Upper lobe of left lung (tissue), 6 donors: Measurements from ENCODE around the gene SQSTM1. TPM values are rescaled to one million over a fixed set of nuclear protein-coding genes. Genes with fewer than 3 reads are reported as not detected.
A peak's percentile ranks its signal among the peaks of the same experiment; 100 is the strongest.

Experiments
- ATAC-seq, 2 donors: fragments of 200-7000 bp; cut with Tn5 transposase; one replicate each; pipeline ENCODE4 v1.9.1; 2022; ENCODE audit warnings: mild to moderate bottlenecking in 2 of 2, moderate library complexity in 2 of 2; ENCODE audit not compliant: low FRiP score in 2 of 2
- DNase-seq, 2 donors: peaks; one replicate each; pipeline ENCODE4 v3.0.0-alpha.2; 2019 to 2020
- H3K27ac ChIP-seq, 4 donors: fragments of 200-600 bp; sonication (generic); one replicate each; pipeline ENCODE4 v1.5.1; 2016 to 2019
- H3K27me3 ChIP-seq, 4 donors: fragments of 200-600 bp; sonication (generic); one replicate each; pipeline ENCODE4 v1.5.1; 2017 to 2019
- H3K36me3 ChIP-seq, 4 donors: fragments of 200-600 bp; sonication (generic); one replicate each; pipeline ENCODE4 v1.5.1; 2016 to 2019
- H3K4me1 ChIP-seq, 4 donors: fragments of 200-600 bp; sonication (generic); one replicate each; pipeline ENCODE4 v1.5.1; 2018 to 2019
- H3K4me3 ChIP-seq, 4 donors: fragments of 200-600 bp; sonication (generic); one replicate each; pipeline ENCODE4 v1.5.1; 2017 to 2019; ENCODE audit warnings: mild to moderate bottlenecking in 2 of 4, moderate library complexity in 1 of 4
- H3K9me3 ChIP-seq, 4 donors: fragments of 200-600 bp; sonication (generic); one replicate each; pipeline ENCODE4 v1.5.1; 2018 to 2019
- EP300 ChIP-seq, 4 donors: sonication (generic); formaldehyde crosslinking; IDR thresholded peaks; one replicate each; pipeline ENCODE4 v1.5.1; 2017; ENCODE audit warnings: antibody characterized with exemption in 4 of 4, control low read depth in 2 of 4
- POLR2A ChIP-seq, 4 donors: fragments of 450-650 bp; IDR thresholded peaks; one replicate each; pipeline ENCODE4 v1.5.1; 2016 to 2017; ENCODE audit warnings: antibody characterized with exemption in 4 of 4, mild to moderate bottlenecking in 2 of 4
- POLR2AphosphoS5 ChIP-seq, 2 donors: sonication (generic); formaldehyde crosslinking; IDR thresholded peaks; one replicate each; pipeline ENCODE4 v1.5.1; 2017; ENCODE audit warnings: antibody characterized with exemption in 2 of 2
- WGBS, 2 donors: methylation state at CpG; one replicate each; pipeline ENCODE4 v1.1.5; 2017 to 2018; 5-methylcytosine and 5-hydroxymethylcytosine counted together
- total RNA-seq, 6 donors: library from RNA; depleted of rRNA in 4 of 6; stranded (reverse); fragments of >200 nt in 4 of 6; gene quantifications; one replicate each; pipeline versions ENCODE4 v1.1.0 to v1.2.1, GENCODE V29; 2016 to 2021
- TF ChIP-seq, protein P1 (sequence below), 6 experiments: fragments of 450-650 bp in 4 of 6; fragments of 200-600 bp in 2 of 6; sonication (generic) in 2 of 6; IDR thresholded peaks; one replicate each; pipeline ENCODE4 v1.5.1; 2016 to 2019; ENCODE audit warnings: antibody characterized with exemption in 6 of 6
- donor health status: DM: no; HTN: no; CAD: no; lungs with moderate emphysema.
- donor health status: DM: no; HTN: yes; CAD: no; lungs with severe emphysema.

SQSTM1 gene
- total RNA-seq, 6 donors from 2014 or later, result 390 to 666 (median 574) TPM

DNA sequence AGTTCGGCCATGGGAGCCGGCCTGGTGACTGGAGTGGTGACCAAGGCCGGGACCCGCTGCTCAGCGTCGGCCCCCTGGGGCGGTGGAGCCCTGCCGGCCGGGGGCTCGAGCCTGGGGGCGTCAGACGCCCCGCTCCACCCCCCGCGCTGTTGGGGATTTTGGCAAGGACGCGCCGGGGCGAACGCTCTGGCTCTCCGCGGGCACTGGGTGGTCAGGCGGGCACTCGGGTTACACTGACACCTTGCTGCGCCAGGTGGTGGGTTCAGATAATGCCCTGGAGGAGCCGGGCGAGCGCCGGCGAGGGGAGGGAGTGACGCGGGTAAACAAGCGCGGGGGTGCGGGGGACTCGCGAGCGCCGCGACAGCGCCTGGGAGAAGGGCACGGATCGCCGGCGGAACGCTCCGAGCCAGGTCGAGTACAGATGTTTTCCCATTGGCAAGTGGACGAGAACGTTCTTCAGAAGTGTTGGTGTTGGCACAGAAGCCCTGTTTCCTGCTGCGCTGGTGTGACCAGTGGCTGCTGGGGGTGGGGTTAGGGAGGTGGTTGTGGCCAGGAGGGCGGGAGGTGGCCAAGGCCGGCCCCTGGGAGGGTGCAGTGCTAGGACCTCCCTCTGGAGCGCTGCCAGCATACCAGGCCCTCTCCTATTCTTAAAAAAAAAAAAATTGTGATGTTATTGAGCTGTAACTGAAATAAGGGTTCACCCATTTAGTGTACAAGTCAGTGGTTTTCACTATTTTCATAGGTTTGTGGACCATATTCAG lies 773 bp downstream of the SQSTM1 start:
- H3K9me3 ChIP-seq, result no peaks in the 10 kb centered on the region
- TF ChIP-seq POLR2AphosphoS5 (IDR thresholded peaks at IDR 0.05) (peak; percentile 95 to 99), EP300 (IDR thresholded peaks at IDR 0.05) (peak in 1 of 4 donors; percentile 71), POLR2A (IDR thresholded peaks at IDR 0.05) (peak in 3 of 4 donors; percentile 78 to 93 (median 88))
- TF ChIP-seq, protein P1, sequence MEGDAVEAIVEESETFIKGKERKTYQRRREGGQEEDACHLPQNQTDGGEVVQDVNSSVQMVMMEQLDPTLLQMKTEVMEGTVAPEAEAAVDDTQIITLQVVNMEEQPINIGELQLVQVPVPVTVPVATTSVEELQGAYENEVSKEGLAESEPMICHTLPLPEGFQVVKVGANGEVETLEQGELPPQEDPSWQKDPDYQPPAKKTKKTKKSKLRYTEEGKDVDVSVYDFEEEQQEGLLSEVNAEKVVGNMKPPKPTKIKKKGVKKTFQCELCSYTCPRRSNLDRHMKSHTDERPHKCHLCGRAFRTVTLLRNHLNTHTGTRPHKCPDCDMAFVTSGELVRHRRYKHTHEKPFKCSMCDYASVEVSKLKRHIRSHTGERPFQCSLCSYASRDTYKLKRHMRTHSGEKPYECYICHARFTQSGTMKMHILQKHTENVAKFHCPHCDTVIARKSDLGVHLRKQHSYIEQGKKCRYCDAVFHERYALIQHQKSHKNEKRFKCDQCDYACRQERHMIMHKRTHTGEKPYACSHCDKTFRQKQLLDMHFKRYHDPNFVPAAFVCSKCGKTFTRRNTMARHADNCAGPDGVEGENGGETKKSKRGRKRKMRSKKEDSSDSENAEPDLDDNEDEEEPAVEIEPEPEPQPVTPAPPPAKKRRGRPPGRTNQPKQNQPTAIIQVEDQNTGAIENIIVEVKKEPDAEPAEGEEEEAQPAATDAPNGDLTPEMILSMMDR (IDR thresholded peaks at IDR 0.05), result peak in 2 of 6 experiments; percentile 30 to 47
- H3K4me3 ChIP-seq, result peak overlapping the region; percentile 66 to 99 (median 86)
- WGBS, 2 donors, result 0 to 2% methylated on average over 3 to 20 of the region's 54 CpGs
- peaks cover 58 to 79% (median 69%) of the 10 kb centered on the region in 4 donors for H3K4me1 ChIP-seq
- no peaks in the 10 kb centered on the region for H3K27me3 ChIP-seq
- DNase-seq, result peak; percentile 96 to 98
- peak overlapping the region; percentile 98 to 100 (median 99) for H3K27ac ChIP-seq
- H3K36me3 ChIP-seq, result peaks cover 30 to 47% (median 37%) of the 10 kb centered on the region in 4 donors
- ATAC-seq, result peak; percentile 87 to 90

DNA sequence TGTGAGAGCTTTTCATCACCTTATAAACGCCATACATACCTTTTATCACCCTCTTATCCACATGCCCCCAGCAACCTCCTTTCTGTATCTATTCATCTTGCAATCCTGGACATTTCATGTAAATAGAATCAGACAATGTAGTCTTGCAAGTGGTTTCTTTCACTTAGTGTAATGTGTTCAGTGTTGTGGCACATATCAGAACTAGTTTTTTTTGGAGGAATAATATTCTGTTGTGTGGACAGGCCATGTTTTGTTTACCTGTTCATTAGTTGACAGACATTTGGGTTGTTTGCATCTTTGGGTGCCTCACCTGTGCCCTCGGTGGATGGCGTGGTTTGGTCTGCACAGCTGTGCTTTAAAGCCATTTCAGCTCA lies 1.3 kb downstream of the SQSTM1 start:
- TF ChIP-seq POLR2A (IDR thresholded peaks at IDR 0.05) (no peak), POLR2AphosphoS5 (IDR thresholded peaks at IDR 0.05) (no peak), EP300 (IDR thresholded peaks at IDR 0.05) (no peak)
- TF ChIP-seq, protein P1 (IDR thresholded peaks at IDR 0.05), result no peak
- Histone ChIP-seq H3K4me1 (peaks cover 56 to 78% (median 66%) of the 10 kb centered on the region in 4 donors), H3K9me3 (no peaks in the 10 kb centered on the region), H3K27me3 (no peaks in the 10 kb centered on the region), H3K27ac (peak overlapping the region; percentile 98 to 100 (median 99)), H3K4me3 (peak overlapping the region; percentile 66 to 99 (median 86)), H3K36me3 (peaks cover 35 to 53% (median 43%) of the 10 kb centered on the region in 4 donors)
- no peak for DNase-seq
- no peak for ATAC-seq
- WGBS, 2 donors, result 47 to 52% methylated on average over 3 of the region's 3 CpGs

DNA sequence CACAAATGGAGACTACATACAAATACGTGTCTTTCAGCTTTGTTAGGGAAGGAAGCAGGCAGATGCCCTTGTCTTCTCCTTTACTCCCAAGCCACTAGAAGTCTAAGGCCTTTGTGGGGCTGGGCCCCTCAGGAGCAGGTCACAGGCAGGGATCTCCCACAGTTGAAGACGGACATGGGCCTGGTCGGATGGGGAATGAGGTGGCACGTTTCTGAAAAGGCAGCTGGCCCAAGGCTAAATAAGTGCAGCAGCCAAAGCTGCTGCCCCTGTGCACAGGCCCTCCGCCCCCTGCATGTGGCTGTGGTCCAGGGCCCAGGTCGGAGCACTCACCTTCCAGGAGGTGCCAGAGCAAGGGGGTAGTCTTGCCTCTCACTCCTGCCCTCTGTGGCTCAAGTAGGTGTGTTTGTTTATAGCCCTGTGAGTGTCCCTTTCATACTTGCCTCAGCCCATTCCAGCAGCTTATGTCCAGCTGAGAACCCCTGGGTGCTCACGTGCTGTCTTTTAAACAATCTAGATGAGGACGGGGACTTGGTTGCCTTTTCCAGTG lies 1.8 kb downstream of the SQSTM1 start:
- no peaks in the 10 kb centered on the region for H3K9me3 ChIP-seq
- no peak for DNase-seq
- peak overlapping the region; percentile 66 to 99 (median 86) for H3K4me3 ChIP-seq
- H3K4me1 ChIP-seq, result peaks cover 56 to 77% (median 65%) of the 10 kb centered on the region in 4 donors
- no peak for TF ChIP-seq EP300 (IDR thresholded peaks at IDR 0.05)
- no peak for TF ChIP-seq POLR2AphosphoS5 (IDR thresholded peaks at IDR 0.05)
- TF ChIP-seq POLR2A (IDR thresholded peaks at IDR 0.05), result no peak
- TF ChIP-seq, protein P1 (IDR thresholded peaks at IDR 0.05), result no peak
- H3K27me3 ChIP-seq, result no peaks in the 10 kb centered on the region
- ATAC-seq, result no peak
- H3K27ac ChIP-seq, result peak overlapping the region; percentile 98 to 100 (median 99)
- WGBS, 2 donors, result 53 to 58% methylated on average over 4 to 8 of the region's 8 CpGs
- H3K36me3 ChIP-seq, result peaks cover 40 to 58% (median 48%) of the 10 kb centered on the region in 4 donors

DNA sequence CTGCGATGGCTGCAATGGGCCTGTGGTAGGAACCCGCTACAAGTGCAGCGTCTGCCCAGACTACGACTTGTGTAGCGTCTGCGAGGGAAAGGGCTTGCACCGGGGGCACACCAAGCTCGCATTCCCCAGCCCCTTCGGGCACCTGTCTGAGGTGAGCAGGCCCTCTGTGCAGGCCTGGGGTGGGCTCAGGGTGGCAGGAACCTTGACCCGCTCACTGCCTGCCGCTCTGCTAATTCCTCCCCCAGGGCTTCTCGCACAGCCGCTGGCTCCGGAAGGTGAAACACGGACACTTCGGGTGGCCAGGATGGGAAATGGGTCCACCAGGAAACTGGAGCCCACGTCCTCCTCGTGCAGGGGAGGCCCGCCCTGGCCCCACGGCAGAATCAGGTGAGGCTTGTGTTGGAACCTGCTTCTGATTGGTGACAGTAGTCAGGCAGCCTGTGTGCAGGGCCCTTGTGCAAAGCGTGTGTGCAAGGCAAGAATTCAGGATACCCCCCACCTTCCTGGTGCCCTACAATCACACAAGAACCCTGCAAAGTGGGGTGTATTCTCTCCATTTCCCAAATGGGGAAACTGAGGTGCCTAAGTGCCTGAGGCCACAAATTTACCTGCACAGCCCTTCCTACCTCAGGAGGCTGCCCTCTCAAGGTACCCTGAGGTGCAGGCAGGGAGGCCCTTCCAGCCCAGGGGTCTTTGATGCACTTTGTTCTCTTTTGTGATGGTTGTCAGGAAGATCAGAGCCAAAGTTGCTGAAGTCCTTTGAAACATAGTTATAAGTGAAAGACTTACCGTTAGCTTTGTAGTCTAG lies 3.4 kb downstream of the SQSTM1 start:
- TF ChIP-seq EP300 (IDR thresholded peaks at IDR 0.05), result no peak
- no peak for TF ChIP-seq POLR2AphosphoS5 (IDR thresholded peaks at IDR 0.05)
- TF ChIP-seq, protein P1 (IDR thresholded peaks at IDR 0.05), result no peak
- no peak for TF ChIP-seq POLR2A (IDR thresholded peaks at IDR 0.05)
- WGBS, 2 donors, result 84 to 91% methylated on average over 10 to 22 of the region's 22 CpGs
- DNase-seq, result peak in 1 of 2 donors; percentile 68
- Histone ChIP-seq H3K4me3 (peak overlapping the region in 3 of 4 donors; percentile 4 to 99 (median 8)), H3K27me3 (no peaks in the 10 kb centered on the region), H3K4me1 (peaks cover 47 to 74% (median 60%) of the 10 kb centered on the region in 4 donors), H3K27ac (peak overlapping the region in 3 of 4 donors; percentile 4 to 46 (median 26)), H3K36me3 (peaks cover 51 to 74% (median 63%) of the 10 kb centered on the region in 4 donors), H3K9me3 (no peaks in the 10 kb centered on the region)
- ATAC-seq, result no peak
